ENCODE data around the gene PTPN23. TPM values are rescaled to one million over a fixed set of nuclear protein-coding genes. Genes with fewer than 3 reads are reported as not detected.

PTPN23 gene
- polyA plus RNA-seq, 1 donor from 2014 or later, result 36.2 TPM

DNA sequence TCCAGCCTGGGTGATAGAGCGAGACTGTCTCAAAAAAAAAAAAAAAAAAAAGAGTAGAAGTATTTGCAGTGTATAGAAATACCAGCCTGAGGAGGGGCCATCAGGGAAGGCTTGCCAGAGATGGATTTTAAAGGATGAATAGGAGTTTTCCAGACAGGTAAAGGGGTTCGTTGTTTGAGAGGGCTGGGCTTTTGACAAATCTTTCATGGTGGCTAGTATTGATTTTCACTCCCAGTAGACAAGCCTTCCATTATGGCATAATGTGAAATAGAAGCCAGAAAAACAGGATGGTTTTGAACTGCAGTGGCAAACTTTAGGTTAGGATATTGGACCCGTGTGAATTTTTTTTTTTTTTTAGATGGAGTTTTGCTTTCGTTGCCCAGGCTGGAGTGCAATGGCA, 3.6 kb downstream of the PTPN23 start:
- no peak overlapping the region for H3K9ac ChIP-seq (ENCODE audit: low read length)
- H3K27ac ChIP-seq (ENCODE audit: low read length), result no peak overlapping the region
- H4K20me1 ChIP-seq (ENCODE audit: insufficient read depth), result no peaks in the 10 kb centered on the region
- H3K79me2 ChIP-seq (replicated peaks; ENCODE audit: insufficient read depth, low read length), result peaks cover 33% of the 10 kb centered on the region
- H3K4me3 ChIP-seq (ENCODE audit: low read length), result no peak overlapping the region
- no peak overlapping the region for H2AFZ ChIP-seq (ENCODE audit: low read depth, low read length)
- H3K27me3 ChIP-seq (ENCODE audit: insufficient read depth, low read depth, low read length), result no peaks in the 10 kb centered on the region
- no peaks in the 10 kb centered on the region for H3K9me3 ChIP-seq (ENCODE audit: low read length)
- H3K36me3 ChIP-seq (ENCODE audit: insufficient read depth, low read length), result no peaks in the 10 kb centered on the region
- H3F3A ChIP-seq (ENCODE audit: insufficient read depth, low read length, poor library complexity, severe bottlenecking), result no peaks in the 10 kb centered on the region
- no peak for TF ChIP-seq MXI1 (conservative IDR thresholded peaks at IDR 0.05; ENCODE audit: poor library complexity, severe bottlenecking)
- no peak for TF ChIP-seq EZH2 (IDR thresholded peaks at IDR 0.05; ENCODE audit: borderline replicate concordance, insufficient read depth, low read length, poor library complexity, severe bottlenecking)
- no peak for TF ChIP-seq TAF1 (IDR thresholded peaks at IDR 0.05; ENCODE audit: low read depth)
- TF ChIP-seq SMC3 (conservative IDR thresholded peaks at IDR 0.05; ENCODE audit: poor library complexity), result no peak
- no peak for TF ChIP-seq CTCF (IDR thresholded peaks at IDR 0.05; ENCODE audit: poor library complexity, severe bottlenecking)
- no peak for TF ChIP-seq REST (IDR thresholded peaks at IDR 0.05; ENCODE audit: borderline replicate concordance)
- TF ChIP-seq EP300 (conservative IDR thresholded peaks at IDR 0.05; ENCODE audit: poor library complexity, severe bottlenecking), result no peak
- TF ChIP-seq POLR2AphosphoS5 (IDR thresholded peaks at IDR 0.05), result no peak
- no peak for TF ChIP-seq RAD21 (conservative IDR thresholded peaks at IDR 0.05)
- H3K9me2 ChIP-seq (ENCODE audit: insufficient read depth, low read length), result no peaks in the 10 kb centered on the region
- no peak overlapping the region for H3K4me2 ChIP-seq (ENCODE audit: low read length)

- peaks cover 33% of the 10 kb centered on the region for H3K79me2 ChIP-seq (replicated peaks; ENCODE audit: insufficient read depth, low read length)
These were observed 4.2 kb downstream of the PTPN23 start for GRCh38 chr3:47385007-47385406.

GRCh38 chr3:47385796-47386195, 5.0 kb downstream of the PTPN23 start:
- Histone ChIP-seq H3K27ac (ENCODE audit: low read length) (no peak overlapping the region), H4K20me1 (ENCODE audit: insufficient read depth) (no peaks in the 10 kb centered on the region), H3K36me3 (ENCODE audit: insufficient read depth, low read length) (no peaks in the 10 kb centered on the region), H3K4me3 (ENCODE audit: low read length) (no peak overlapping the region), H3K27me3 (ENCODE audit: insufficient read depth, low read depth, low read length) (no peaks in the 10 kb centered on the region), H3K9me2 (ENCODE audit: insufficient read depth, low read length) (no peaks in the 10 kb centered on the region), H3K9me3 (ENCODE audit: low read length) (no peaks in the 10 kb centered on the region), H2AFZ (ENCODE audit: low read depth, low read length) (no peak overlapping the region), H3K9ac (ENCODE audit: low read length) (no peak overlapping the region), H3K79me2 (replicated peaks; ENCODE audit: insufficient read depth, low read length) (peaks cover 39% of the 10 kb centered on the region), H3K4me2 (ENCODE audit: low read length) (no peak overlapping the region), H3F3A (ENCODE audit: insufficient read depth, low read length, poor library complexity, severe bottlenecking) (no peaks in the 10 kb centered on the region)
- no peak for TF ChIP-seq MXI1 (conservative IDR thresholded peaks at IDR 0.05; ENCODE audit: poor library complexity, severe bottlenecking)
- TF ChIP-seq POLR2AphosphoS5 (IDR thresholded peaks at IDR 0.05), result no peak
- TF ChIP-seq SMC3 (conservative IDR thresholded peaks at IDR 0.05; ENCODE audit: poor library complexity), result no peak
- TF ChIP-seq EP300 (conservative IDR thresholded peaks at IDR 0.05; ENCODE audit: poor library complexity, severe bottlenecking), result no peak
- no peak for TF ChIP-seq REST (IDR thresholded peaks at IDR 0.05; ENCODE audit: borderline replicate concordance)
- no peak for TF ChIP-seq CTCF (IDR thresholded peaks at IDR 0.05; ENCODE audit: poor library complexity, severe bottlenecking)
- TF ChIP-seq TAF1 (IDR thresholded peaks at IDR 0.05; ENCODE audit: low read depth), result no peak
- TF ChIP-seq EZH2 (IDR thresholded peaks at IDR 0.05; ENCODE audit: borderline replicate concordance, insufficient read depth, low read length, poor library complexity, severe bottlenecking), result no peak
- no peak for TF ChIP-seq RAD21 (conservative IDR thresholded peaks at IDR 0.05)

More at GRCh38 chr3:47385007-47385406, 4.2 kb downstream of the PTPN23 start:
- Histone ChIP-seq H4K20me1 (ENCODE audit: insufficient read depth) (no peaks in the 10 kb centered on the region), H3K9ac (ENCODE audit: low read length) (no peak overlapping the region), H3K9me2 (ENCODE audit: insufficient read depth, low read length) (no peaks in the 10 kb centered on the region), H3F3A (ENCODE audit: insufficient read depth, low read length, poor library complexity, severe bottlenecking) (no peaks in the 10 kb centered on the region), H3K4me3 (ENCODE audit: low read length) (no peak overlapping the region), H3K4me2 (ENCODE audit: low read length) (no peak overlapping the region), H3K36me3 (ENCODE audit: insufficient read depth, low read length) (no peaks in the 10 kb centered on the region), H3K27ac (ENCODE audit: low read length) (no peak overlapping the region), H3K27me3 (ENCODE audit: insufficient read depth, low read depth, low read length) (no peaks in the 10 kb centered on the region), H3K9me3 (ENCODE audit: low read length) (no peaks in the 10 kb centered on the region), H2AFZ (ENCODE audit: low read depth, low read length) (no peak overlapping the region)
- no peak for TF ChIP-seq RAD21 (conservative IDR thresholded peaks at IDR 0.05)

Data from neural cell (in vitro differentiated cells).